DOHH2 (cell line): ENCODE results near the gene PGAP2.

Source experiments
- H3F3A ChIP-seq: fragments of 200-600 bp; sonication (generic), shearing (Covaris generic); 2 replicates; pipeline ENCODE4 v1.6.0; 2016; ENCODE audit warnings: antibody characterized with exemption, mild to moderate bottlenecking; ENCODE audit not compliant: control insufficient read depth, insufficient read depth
- H3K27ac ChIP-seq: fragments of 200-600 bp; sonication (generic); 2 replicates; pipeline ENCODE4 v1.5.1; 2014; ENCODE audit warnings: low read depth, mild to moderate bottlenecking, low read length, moderate library complexity
- H3K27me3 ChIP-seq: fragments of 200-600 bp; sonication (generic); 2 replicates; pipeline ENCODE4 v1.6.1; 2014; ENCODE audit warnings: mild to moderate bottlenecking, low read length, mixed read lengths; ENCODE audit not compliant: control insufficient read depth
- H3K36me3 ChIP-seq: fragments of 200-600 bp; sonication (generic); 2 replicates; pipeline ENCODE4 v1.6.1; 2014; ENCODE audit warnings: mild to moderate bottlenecking, low read length, moderate library complexity, mixed read lengths; ENCODE audit not compliant: control insufficient read depth
- H3K4me1 ChIP-seq: fragments of 200-600 bp; sonication (generic); 2 replicates; pipeline ENCODE4 v1.6.1; 2014; ENCODE audit warnings: mild to moderate bottlenecking, low read length, mixed read lengths; ENCODE audit not compliant: control insufficient read depth
- H3K4me2 ChIP-seq: fragments of 200-600 bp; sonication (generic); 2 replicates; pipeline ENCODE4 v1.6.0; 2014; ENCODE audit warnings: mild to moderate bottlenecking, low read length, moderate library complexity
- H3K4me3 ChIP-seq: fragments of 200-600 bp; sonication (generic); 2 replicates; pipeline ENCODE4 v1.5.1; 2014; ENCODE audit warnings: mild to moderate bottlenecking, low read length, mixed read lengths
- H3K79me2 ChIP-seq: fragments of 200-600 bp; sonication (generic); 2 replicates; pipeline ENCODE4 v1.6.1; 2014; ENCODE audit warnings: mild to moderate bottlenecking, low read length, mixed read lengths; ENCODE audit not compliant: control insufficient read depth
- H3K9me2 ChIP-seq: fragments of 200-600 bp; sonication (generic); replicated peaks from 2 replicates; pipeline ENCODE4 v1.6.1; 2014; ENCODE audit warnings: mild to moderate bottlenecking, low read length, mixed read lengths; ENCODE audit not compliant: control insufficient read depth
- H3K9me3 ChIP-seq: fragments of 200-600 bp; sonication (generic); 2 replicates; pipeline ENCODE4 v1.6.1; 2014; ENCODE audit warnings: antibody characterized with exemption, low read length, mixed read lengths; ENCODE audit not compliant: control insufficient read depth, insufficient read depth
- H4K20me1 ChIP-seq: fragments of 200-600 bp; sonication (generic); 2 replicates; pipeline ENCODE4 v1.6.0; 2014; ENCODE audit warnings: low read depth, mild to moderate bottlenecking, antibody characterized with exemption, low read length, moderate library complexity; ENCODE audit not compliant: control insufficient read depth, insufficient read depth
- EZH2phosphoT487 ChIP-seq: fragments of 200-600 bp; sonication (generic); IDR thresholded peaks from 2 replicates; pipeline ENCODE4 v1.6.1; 2017; ENCODE audit warnings: borderline replicate concordance, mild to moderate bottlenecking, antibody characterized with exemption, low read length, moderate library complexity, mixed read lengths
- TF ChIP-seq, protein P1 (sequence below): fragments of 200-600 bp; sonication (generic); IDR thresholded peaks from one replicate; pipeline ENCODE4 v1.5.1; 2014; ENCODE audit warnings: antibody characterized with exemption, mild to moderate bottlenecking, low read depth, low read length; ENCODE audit not compliant: poor library complexity, severe bottlenecking

PGAP2 gene

DNA sequence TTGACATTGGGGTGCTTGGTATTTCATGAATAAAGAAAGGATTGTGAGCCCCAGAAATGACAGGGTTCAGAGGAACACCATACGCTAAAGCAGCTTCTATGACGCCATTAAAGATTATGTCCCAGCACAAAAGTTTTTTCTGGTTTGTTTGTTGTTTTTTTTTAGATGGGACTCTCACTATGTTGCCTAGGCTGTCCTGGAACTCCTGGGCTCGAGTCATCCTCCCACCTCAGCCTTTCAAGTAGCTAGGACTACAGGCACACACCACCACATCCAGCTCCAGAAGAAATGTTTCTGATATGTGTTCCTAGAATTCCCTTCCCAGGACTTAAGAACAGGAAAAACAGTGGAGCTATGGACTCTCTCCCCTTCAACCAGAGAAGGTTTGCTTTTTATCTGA is 35.0 kb downstream of the PGAP2 start:
- Histone ChIP-seq H3K36me3 (peaks cover 14% of the 10 kb centered on the region), H4K20me1 (peaks cover under 1% of the 10 kb centered on the region; the same call in 1 of the 2 replicates), H3K79me2 (peaks cover 24% of the 10 kb centered on the region), H3K27ac (no peak overlapping the region), H3F3A (peaks cover 27% of the 10 kb centered on the region), H3K27me3 (no peaks in the 10 kb centered on the region), H3K4me3 (no peak overlapping the region), H3K4me1 (peaks cover 26% of the 10 kb centered on the region), H3K9me3 (no peaks in the 10 kb centered on the region), H3K9me2 (no peaks in the 10 kb centered on the region), H3K4me2 (no peak overlapping the region)
- TF ChIP-seq EZH2phosphoT487 = no peak
- TF ChIP-seq, protein P1, sequence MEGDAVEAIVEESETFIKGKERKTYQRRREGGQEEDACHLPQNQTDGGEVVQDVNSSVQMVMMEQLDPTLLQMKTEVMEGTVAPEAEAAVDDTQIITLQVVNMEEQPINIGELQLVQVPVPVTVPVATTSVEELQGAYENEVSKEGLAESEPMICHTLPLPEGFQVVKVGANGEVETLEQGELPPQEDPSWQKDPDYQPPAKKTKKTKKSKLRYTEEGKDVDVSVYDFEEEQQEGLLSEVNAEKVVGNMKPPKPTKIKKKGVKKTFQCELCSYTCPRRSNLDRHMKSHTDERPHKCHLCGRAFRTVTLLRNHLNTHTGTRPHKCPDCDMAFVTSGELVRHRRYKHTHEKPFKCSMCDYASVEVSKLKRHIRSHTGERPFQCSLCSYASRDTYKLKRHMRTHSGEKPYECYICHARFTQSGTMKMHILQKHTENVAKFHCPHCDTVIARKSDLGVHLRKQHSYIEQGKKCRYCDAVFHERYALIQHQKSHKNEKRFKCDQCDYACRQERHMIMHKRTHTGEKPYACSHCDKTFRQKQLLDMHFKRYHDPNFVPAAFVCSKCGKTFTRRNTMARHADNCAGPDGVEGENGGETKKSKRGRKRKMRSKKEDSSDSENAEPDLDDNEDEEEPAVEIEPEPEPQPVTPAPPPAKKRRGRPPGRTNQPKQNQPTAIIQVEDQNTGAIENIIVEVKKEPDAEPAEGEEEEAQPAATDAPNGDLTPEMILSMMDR = no peak

DNA sequence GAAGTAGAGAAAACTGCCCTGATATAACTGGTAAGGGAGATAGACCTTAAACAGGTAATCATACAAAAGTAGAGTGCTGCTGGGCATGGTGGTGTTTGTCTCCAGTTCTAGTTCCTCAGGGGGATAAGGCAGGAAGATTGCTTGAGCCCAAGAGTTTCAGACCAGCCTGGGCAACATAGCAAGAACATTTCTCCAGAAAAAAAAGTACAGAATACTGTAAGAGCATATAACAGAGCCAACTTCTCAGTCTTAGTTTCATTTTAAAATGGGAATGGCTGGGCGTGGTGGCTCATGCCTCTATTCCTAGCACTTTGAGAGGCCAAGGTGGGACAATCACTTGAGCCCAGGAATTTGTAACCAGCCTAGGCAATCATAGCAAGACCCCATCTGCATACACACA is 36.9 kb downstream of the PGAP2 start:
- H4K20me1 ChIP-seq = no peaks in the 10 kb centered on the region
- no peak overlapping the region for H3K27ac ChIP-seq
- H3K4me3 ChIP-seq = no peak overlapping the region
- H3K27me3 ChIP-seq = peaks cover 3% of the 10 kb centered on the region; the same call in 1 of the 2 replicates
- H3K9me3 ChIP-seq = no peaks in the 10 kb centered on the region
- no peaks in the 10 kb centered on the region for H3K36me3 ChIP-seq
- TF ChIP-seq EZH2phosphoT487 = no peak
- TF ChIP-seq, protein P1 = no peak
- no peaks in the 10 kb centered on the region for H3K9me2 ChIP-seq
- peaks cover 5% of the 10 kb centered on the region for H3K79me2 ChIP-seq
- H3F3A ChIP-seq = peaks cover 10% of the 10 kb centered on the region; the same call in 1 of the 2 replicates
- peaks cover 8% of the 10 kb centered on the region for H3K4me1 ChIP-seq
- H3K4me2 ChIP-seq = no peak overlapping the region

DNA sequence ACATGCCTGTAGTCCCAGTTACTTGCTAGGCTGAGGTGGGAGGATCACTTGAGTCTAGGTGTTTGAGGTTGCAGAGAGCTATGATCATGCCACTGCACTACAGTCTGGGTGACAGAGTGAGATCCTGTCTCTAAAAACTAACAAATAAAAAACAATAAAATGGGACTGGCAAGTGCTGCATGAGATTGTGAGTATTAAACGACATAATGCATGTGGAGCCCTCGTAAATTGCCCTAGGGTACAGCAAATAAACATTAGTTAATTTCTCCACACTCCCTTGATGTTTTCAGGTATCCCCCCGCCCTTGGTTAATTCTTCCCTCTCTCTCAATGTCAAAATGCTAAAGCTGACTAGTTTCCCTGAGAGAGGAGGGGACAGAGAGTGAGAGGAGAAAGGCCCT is 37.3 kb downstream of the PGAP2 start:
- no peaks in the 10 kb centered on the region for H3K9me2 ChIP-seq
- no peaks in the 10 kb centered on the region for H3K36me3 ChIP-seq
- peaks cover 10% of the 10 kb centered on the region; the same call in 1 of the 2 replicates for H3F3A ChIP-seq
- no peak overlapping the region for H3K27ac ChIP-seq
- H3K27me3 ChIP-seq = peaks cover 3% of the 10 kb centered on the region; the same call in 1 of the 2 replicates
- TF ChIP-seq EZH2phosphoT487 = no peak
- TF ChIP-seq, protein P1 = no peak
- no peaks in the 10 kb centered on the region for H3K9me3 ChIP-seq
- H3K79me2 ChIP-seq = peaks cover under 1% of the 10 kb centered on the region
- no peaks in the 10 kb centered on the region for H4K20me1 ChIP-seq
- H3K4me3 ChIP-seq = no peak overlapping the region
- peaks cover 8% of the 10 kb centered on the region for H3K4me1 ChIP-seq
- H3K4me2 ChIP-seq = no peak overlapping the region
